HG03565 (cell line): Measurements from ENCODE around the gene NAT9.
A peak's percentile ranks its signal among the peaks of the same experiment; 100 is the strongest.

ENCODE experiments used
- ATAC-seq: cut with Tn5 transposase; IDR thresholded peaks from one replicate; pipeline ENCODE4 v1.9.1; 2021; ENCODE audit warnings: mild to moderate bottlenecking, moderate library complexity; ENCODE audit not compliant: unreplicated experiment

The NAT9 gene

GRCh38 chr17:74780443-74781238 is 4.5 kb upstream of the NAT9 start:
- no peak for ATAC-seq

DNA sequence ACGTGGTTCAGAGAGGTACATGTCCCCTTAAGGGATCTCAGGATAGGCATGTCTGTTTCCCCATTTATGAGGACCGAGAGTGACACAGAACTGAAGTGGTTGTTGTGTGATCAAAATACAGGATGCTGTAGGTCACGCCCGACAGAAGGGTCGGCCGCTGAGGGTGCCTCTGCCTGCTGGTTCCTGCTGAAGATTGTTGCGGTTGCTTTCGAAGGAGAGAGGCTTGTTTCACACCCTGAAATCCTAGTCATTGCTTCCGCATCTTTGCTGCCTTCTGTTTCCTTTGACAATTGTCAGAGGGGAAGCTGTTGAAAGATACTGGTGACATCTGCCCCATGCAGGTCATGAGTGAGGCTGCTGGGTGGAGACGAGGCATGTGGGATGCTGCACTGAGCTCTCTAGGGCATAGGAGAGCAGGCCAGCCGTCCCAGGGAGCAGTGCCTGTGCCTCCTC is 3.8 kb upstream of the NAT9 start:
- peak; percentile 43 for ATAC-seq

DNA sequence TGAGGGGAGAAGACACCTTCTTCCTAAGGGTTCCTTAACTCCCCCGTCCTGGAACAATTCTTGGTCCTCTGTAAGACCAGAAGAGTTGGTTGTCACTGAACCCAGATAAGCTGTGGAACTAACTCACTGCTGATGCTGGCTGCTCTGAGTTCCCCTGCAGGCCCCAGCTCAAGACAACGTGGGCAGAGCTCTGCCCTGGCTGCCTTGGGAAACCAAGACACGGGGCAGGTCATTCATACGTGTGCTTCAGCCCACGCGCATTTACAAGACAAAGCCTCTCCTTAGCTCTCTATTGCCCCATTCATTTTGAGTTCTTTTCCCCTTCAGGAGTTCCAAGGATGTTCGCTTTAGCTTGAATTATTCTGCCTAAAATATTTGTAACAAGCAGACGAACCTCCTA is 3.4 kb upstream of the NAT9 start:
- ATAC-seq: no peak

DNA sequence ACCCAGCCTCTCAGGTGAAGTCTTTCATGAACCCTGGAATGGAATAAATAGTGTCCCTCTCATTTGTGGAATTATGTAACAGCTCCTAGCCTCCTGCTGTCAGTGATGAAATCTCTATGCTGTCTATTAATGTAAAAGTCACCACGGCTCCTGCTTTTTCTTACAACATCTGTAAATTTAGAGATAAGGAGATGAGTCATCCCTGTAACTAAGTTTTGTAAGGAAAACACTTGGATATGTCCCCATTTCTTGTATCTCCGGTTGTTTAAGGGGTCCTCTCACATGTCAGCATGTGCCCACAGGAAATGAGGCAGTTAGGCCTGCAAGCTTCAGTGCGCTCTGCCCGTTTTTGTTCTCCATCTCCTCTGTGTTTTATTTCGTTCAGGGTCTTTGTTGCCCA is 2.8 kb upstream of the NAT9 start:
- no peak for ATAC-seq

GRCh38 chr17:74777901-74778515 is 1.9 kb upstream of the NAT9 start:
- ATAC-seq: no peak

- no peak for ATAC-seq
These were observed 845 bp upstream of the NAT9 start for GRCh38 chr17:74776990-74777389.

DNA sequence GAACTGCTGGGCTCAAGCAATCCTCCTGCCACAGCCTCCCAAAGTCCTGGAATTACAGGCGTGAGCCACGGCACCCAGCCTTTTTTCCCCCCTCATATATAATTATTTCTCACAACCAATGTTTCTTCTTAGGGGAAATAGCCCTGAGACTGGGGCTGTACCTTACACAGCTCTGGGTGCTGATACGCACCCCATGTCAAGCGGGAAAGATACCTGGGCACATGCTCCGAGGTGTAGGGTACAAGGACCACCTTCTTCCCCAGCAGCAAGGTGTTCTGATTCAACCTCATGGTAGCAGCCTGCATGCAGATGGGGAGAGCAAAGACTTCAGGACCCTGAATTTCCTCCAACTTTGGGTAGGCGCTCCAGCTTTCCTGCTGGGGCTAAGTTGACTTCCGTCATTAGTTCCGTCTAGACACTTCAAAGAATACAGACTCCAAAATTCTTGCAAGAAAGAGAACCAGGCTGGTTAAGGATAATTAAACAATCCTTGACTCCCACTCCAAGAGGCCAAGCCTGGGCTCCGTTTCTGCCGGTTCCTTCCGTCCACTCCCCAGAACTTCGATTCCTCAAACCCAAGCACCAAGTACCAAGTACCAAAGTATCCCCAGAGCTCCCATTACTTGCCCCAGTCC is 619 bp downstream of the NAT9 start:
- ATAC-seq: no peak

DNA sequence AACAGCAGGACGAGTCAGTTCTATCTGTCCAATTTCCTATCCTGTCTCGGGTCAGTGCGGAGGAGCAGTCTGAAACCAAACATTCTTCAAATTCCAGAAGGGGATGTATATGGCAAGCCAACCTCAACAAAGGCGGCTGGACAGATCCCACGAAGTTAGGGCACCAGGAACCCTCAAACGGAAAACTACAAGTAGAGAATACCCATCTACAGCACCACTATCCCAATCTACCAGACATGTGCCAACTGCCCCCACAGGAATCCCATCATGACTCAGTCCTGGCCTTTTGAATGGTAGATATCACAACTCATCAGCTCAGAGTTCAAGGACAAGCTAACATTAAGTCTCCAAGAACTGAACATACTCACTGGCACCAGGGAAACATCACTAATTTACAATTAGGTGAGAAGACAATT is 2.3 kb downstream of the NAT9 start:
- no peak for ATAC-seq

GRCh38 chr17:74773414-74773813 is 2.7 kb downstream of the NAT9 start:
- no peak for ATAC-seq

DNA sequence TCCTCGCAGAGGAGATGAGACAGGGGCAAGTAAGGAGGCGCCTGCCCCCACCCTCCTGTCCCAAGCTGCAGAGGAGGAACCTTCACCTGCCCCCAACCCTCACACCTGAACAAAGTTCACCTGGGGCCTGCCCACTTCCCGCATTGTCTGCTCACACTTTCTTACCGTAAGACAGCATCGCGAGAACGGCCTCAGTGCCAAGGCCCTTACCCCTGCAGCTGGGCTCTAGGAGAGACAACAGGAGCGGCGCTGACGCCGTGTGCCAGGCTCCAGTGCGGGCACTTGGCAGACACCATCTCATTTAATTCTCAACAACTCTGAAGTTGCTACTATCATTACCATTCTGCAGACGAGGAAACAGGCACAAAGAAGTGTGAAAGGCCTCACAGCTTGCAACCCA is 4.1 kb downstream of the NAT9 start:
- ATAC-seq: no peak

GRCh38 chr17:74771319-74771914 is 4.7 kb downstream of the NAT9 start:
- no peak for ATAC-seq

GRCh38 chr17:74770498-74771318 is 5.4 kb downstream of the NAT9 start:
- no peak for ATAC-seq

DNA sequence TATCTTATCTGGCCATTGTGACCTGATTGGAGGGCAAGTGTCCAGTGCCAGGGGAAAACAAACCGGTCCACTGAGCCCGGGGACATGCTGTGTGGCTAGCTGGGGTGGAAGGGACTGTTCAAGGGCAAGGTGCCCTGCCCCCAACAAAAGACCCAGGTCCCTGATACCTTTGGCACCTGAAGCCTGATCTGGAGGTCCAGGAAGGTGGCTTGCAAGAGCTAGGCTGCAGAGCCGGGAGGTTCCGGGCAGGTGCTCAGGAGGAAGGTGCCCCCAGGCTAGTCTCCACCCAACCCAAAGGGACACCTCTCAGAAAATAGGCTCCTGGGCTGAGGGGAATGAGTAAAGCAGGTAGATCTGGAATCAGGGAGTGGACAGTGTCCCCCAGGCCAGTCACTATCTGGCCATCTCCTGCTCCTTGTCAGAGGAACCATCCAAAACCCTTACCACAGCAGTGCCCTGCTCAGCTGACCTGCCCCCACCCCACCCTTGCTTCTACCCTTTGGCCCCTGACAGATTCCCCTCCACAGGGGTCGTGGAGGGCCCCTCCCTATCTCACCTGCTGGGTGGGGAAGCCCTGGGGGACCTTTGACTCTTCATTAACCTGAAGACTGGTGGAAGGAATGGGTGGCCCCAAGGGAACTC is 6.2 kb downstream of the NAT9 start:
- no peak for ATAC-seq

DNA sequence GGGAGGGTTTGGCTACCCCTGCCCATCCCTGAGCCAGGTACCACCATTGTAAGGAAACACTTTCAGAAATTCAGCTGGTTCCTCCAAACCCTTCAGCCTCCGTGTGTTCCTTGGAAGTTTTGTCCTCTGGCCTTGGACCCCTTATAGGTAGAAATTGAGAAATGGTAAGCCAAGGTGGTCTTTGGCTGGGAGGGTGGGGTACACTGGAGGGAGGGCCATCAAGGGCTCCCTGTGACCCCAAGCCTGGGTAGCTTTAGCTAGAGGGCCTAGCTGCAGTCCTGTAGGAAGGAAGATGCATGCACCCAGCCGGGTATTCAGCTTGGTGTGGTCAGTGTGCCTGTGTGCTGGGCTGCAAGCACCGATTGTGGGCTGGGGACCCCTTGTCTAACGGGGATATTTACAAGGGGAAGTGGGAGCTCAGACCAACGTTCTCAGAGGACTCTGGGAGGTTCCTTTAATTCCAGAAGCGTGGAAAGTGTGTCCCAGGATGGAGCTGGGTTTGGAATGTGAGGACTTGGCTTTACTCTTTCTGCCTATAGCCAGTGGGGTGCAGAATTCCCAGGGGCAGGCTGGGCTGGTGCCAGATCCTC is 6.8 kb downstream of the NAT9 start:
- no peak for ATAC-seq

DNA sequence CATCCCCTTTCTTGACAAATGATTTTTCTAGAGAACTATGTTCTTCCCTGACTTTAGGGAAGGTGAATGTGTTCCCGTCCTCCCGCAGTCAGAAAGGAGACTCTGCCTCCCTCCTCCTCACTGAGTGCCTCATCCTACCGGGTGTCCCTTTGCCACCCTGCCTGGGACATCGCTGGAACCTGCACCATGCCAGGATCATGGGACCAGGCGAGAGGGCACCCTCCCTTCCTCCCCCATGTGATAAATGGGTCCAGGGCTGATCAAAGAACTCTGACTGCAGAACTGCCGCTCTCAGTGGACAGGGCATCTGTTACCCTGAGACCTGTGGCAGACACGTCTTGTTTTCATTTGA is 7.4 kb downstream of the NAT9 start:
- no peak for ATAC-seq

DNA sequence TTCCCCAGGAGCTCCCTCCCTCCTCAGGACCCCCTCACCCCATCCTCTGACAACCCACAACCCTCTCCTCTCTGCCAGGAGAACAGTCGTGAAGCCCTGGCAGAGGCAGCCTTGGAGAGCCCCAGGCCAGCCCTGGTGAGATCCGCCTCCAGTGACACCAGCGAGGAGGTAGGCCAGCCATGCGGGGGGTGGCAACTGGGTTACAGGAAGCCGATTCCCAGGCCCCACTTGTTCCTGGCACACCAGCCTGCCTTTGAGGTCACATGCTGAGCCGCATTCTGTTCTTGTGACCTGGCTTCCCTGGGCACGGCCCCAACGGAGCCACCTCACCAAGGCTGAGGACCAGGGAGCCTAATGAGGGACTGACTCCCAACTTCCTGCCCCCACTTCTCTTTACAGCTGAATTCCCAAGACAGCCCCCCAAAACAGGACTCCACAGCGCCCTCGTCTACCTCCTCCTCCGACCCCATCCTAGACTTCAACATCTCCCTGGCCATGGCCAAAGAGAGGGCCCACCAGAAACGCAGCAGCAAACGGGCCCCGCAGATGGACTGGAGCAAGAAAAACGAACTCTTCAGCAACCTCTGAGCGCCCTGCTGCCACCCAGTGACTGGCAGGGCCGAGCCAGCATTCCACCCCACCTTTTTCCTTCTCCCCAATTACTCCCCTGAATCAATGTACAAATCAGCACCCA is 7.9 kb downstream of the NAT9 start:
- no peak for ATAC-seq

DNA sequence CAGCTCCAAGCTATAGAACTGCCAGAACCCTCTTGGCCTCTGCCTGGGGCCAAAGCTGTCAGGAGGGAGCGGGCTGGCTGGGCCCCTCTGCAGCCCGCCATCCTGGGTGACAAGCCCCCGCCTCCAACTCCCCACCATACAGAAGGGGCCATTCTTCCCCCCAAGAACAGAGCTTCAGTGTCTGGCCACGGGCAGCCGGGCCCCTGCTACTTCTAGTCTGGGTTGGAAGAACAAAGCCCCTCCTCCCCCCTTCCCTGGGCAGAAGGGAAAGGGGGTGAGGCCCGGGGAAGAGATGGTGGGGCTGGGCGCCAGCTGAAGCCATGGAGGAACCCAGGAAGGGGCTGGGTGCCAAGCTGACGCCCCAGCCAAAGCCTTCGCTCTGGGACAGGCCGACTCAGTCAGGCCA is 9.0 kb downstream of the NAT9 start:
- no peak for ATAC-seq

DNA sequence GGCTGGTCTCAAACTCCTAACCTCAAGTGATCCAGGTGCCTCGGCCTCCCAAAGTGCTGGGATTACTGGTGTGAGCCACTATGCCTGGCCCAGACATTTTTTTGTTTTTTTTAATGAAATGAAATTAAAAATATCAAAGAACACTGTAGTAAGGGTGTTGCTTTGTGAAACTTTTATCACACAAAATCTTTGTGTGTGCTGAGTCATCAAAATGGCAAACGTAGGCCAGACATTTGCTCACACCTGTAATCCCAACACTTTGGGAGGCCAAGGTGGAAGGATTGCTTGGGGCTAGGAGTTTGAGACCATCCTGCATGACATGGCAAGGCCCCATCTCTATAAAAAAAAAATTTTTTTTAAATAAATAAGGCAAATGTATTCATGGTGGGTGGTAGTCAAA is 9.7 kb downstream of the NAT9 start:
- no peak for ATAC-seq

GRCh38 chr17:74764751-74765286 is 11.3 kb downstream of the NAT9 start:
- no peak for ATAC-seq
